H1 (cell line): ENCODE measurements around the gene PCDH11Y. TPM values are rescaled to one million over a fixed set of nuclear protein-coding genes. Genes with fewer than 3 reads are reported as not detected.
"Not testable (repeated sequence)": the region's sequence is repeated elsewhere in the genome, so short reads cannot be mapped to it uniquely, and the experiment has no call there.

Source experiments
- CTCF ChIA-PET: fragments of 300-600 bp; sonication (Branson Sonifier 250); formaldehyde crosslinking; loops from one replicate; lab custom pipeline; 2021; ENCODE audit not compliant: partially characterized antibody; lab: Charles Lee
- POLR2A ChIA-PET: fragments of 300-600 bp; sonication (Branson Sonifier 250); formaldehyde crosslinking; loops from one replicate; lab custom pipeline; 2021; ENCODE audit warnings: inconsistent platforms; ENCODE audit not compliant: partially characterized antibody; lab: Charles Lee
- DNase-seq, 2 experiments: peaks; one replicate each; pipeline versions ENCODE4 v3.0.0 to v3.0.0-alpha.2; 2010 to 2022; ENCODE audit warnings: low spot score in 2 of 2, low read depth in 1 of 2, mixed read lengths in 1 of 2
- FAIRE-seq: peaks from 2 replicates; lab custom pipeline; 2011; peaks lifted over from hg19 to GRCh38; lab: Jason Lieb, UNC
- H2AFZ ChIP-seq: 2 replicates; pipeline ENCODE4 v1.8.1; 2012; ENCODE audit warnings: low read length, inconsistent platforms
- H2AK5ac ChIP-seq: 2 replicates; pipeline ENCODE4 v1.6.1; 2013; ENCODE audit warnings: low read depth, low read length
- H2BK120ac ChIP-seq: replicated peaks from 2 replicates; pipeline ENCODE3; 2013; ENCODE audit warnings: low read depth, low read length, inconsistent platforms
- H2BK12ac ChIP-seq: 2 replicates; pipeline ENCODE4 v1.6.1; 2013; ENCODE audit warnings: low read depth, low read length
- H2BK15ac ChIP-seq: 2 replicates; pipeline ENCODE4 v1.6.1; 2013; ENCODE audit warnings: low read length
- H2BK20ac ChIP-seq: 2 replicates; pipeline ENCODE4 v1.6.1; 2013; ENCODE audit warnings: low read length
- H2BK5ac ChIP-seq: 2 replicates; pipeline ENCODE4 v1.6.1; 2013; ENCODE audit warnings: low read depth, low read length
- H3K14ac ChIP-seq: 2 replicates; pipeline ENCODE4 v1.6.1; 2013; ENCODE audit warnings: inconsistent platforms; ENCODE audit not compliant: insufficient read length
- H3K18ac ChIP-seq: 2 replicates; pipeline ENCODE4 v1.6.1; 2013; ENCODE audit warnings: low read length; ENCODE audit errors: extremely low read depth
- H3K23ac ChIP-seq: 2 replicates; pipeline ENCODE4 v1.6.1; 2013; ENCODE audit warnings: inconsistent platforms; ENCODE audit not compliant: insufficient read length
- H3K23me2 ChIP-seq: 2 replicates; pipeline ENCODE4 v1.6.1; 2013; ENCODE audit warnings: low read depth, low read length
- H3K27ac ChIP-seq: 2 replicates; pipeline ENCODE4 v1.6.1; 2011; ENCODE audit warnings: low read depth, low read length, inconsistent platforms
- H3K27me3 ChIP-seq, 4 experiments: replicated peaks in 1 of 4; 1 replicate in 1 of 4; 2 replicates in 3 of 4; pipeline versions ENCODE4 v1.6.1 to v1.8.1; 2011 to 2013; ENCODE audit warnings: low read length in 3 of 4, mild to moderate bottlenecking in 3 of 4, inconsistent platforms in 2 of 4, mixed read lengths in 2 of 4, moderate library complexity in 1 of 4; ENCODE audit not compliant: control insufficient read depth in 3 of 4, insufficient read depth in 3 of 4; ENCODE audit errors: extremely low read depth in 1 of 4
- H3K36me3 ChIP-seq, 4 experiments: 2 replicates each; pipeline versions ENCODE4 v1.6.1 to v1.8.1; 2011 to 2013; ENCODE audit warnings: mild to moderate bottlenecking in 4 of 4, low read length in 3 of 4, moderate library complexity in 2 of 4, control low read depth in 1 of 4, inconsistent platforms in 1 of 4; ENCODE audit not compliant: insufficient read depth in 4 of 4, control insufficient read depth in 2 of 4
- H3K4ac ChIP-seq: replicated peaks from 2 replicates; pipeline ENCODE3; 2013; ENCODE audit warnings: low read length, low read depth, mixed read lengths, inconsistent platforms; ENCODE audit not compliant: insufficient read length
- H3K4me1 ChIP-seq, 4 experiments: replicated peaks in 1 of 4; 1 replicate in 1 of 4; 2 replicates in 3 of 4; pipeline versions ENCODE4 v1.6.1 to v1.8.1; 2011 to 2013; ENCODE audit warnings: low read length in 3 of 4, inconsistent platforms in 2 of 4, mixed read lengths in 1 of 4; ENCODE audit not compliant: insufficient read depth in 4 of 4, control insufficient read depth in 3 of 4
- H3K4me2 ChIP-seq, 2 experiments: 2 replicates each; pipeline versions ENCODE4 v1.6.1 to v1.8.1; 2011 to 2013; ENCODE audit warnings: low read depth in 2 of 2, low read length in 2 of 2, control low read depth in 1 of 2, inconsistent platforms in 1 of 2, mild to moderate bottlenecking in 1 of 2; ENCODE audit not compliant: insufficient read depth in 1 of 2
- H3K4me3 ChIP-seq, 4 experiments: fragments of 200-600, 300-600 bp in 1 of 4; sonication (generic), shearing (Covaris generic), sonication (Bioruptor Twin) in 1 of 4; 2 replicates each; pipeline versions ENCODE4 v1.5.1 to v1.8.1; 2011 to 2016; ENCODE audit warnings: low read length in 4 of 4, low read depth in 3 of 4, control low read depth in 2 of 4, inconsistent platforms in 2 of 4, mild to moderate bottlenecking in 2 of 4, mixed read lengths in 1 of 4, moderate library complexity in 1 of 4; ENCODE audit not compliant: insufficient read depth in 2 of 4; ENCODE audit errors: extremely low read depth in 1 of 4
- H3K56ac ChIP-seq: replicated peaks from 2 replicates; pipeline ENCODE3; 2013; ENCODE audit warnings: low read depth, mild to moderate bottlenecking, mixed read lengths, low read length, inconsistent platforms; ENCODE audit not compliant: insufficient read length
- H3K79me1 ChIP-seq: 2 replicates; pipeline ENCODE4 v1.6.1; 2013; ENCODE audit warnings: low read depth, low read length, control low read depth
- H3K79me2 ChIP-seq, 2 experiments: 2 replicates each; pipeline versions ENCODE4 v1.6.1 to v1.8.1; 2012 to 2013; ENCODE audit warnings: low read length in 2 of 2, mild to moderate bottlenecking in 2 of 2, inconsistent platforms in 1 of 2; ENCODE audit not compliant: insufficient read depth in 2 of 2, control insufficient read depth in 1 of 2
- H3K9ac ChIP-seq, 4 experiments: replicated peaks in 1 of 4; 1 replicate in 1 of 4; 2 replicates in 3 of 4; pipeline versions ENCODE4 v1.6.1 to v1.8.1; 2011 to 2013; ENCODE audit warnings: low read depth in 3 of 4, low read length in 3 of 4, control low read depth in 2 of 4, mild to moderate bottlenecking in 2 of 4, moderate library complexity in 2 of 4, inconsistent platforms in 1 of 4; ENCODE audit errors: extremely low read depth in 1 of 4
- H3K9me3 ChIP-seq, 2 experiments: 2 replicates each; pipeline versions ENCODE4 v1.6.1 to v1.8.1; 2012 to 2013; ENCODE audit warnings: mild to moderate bottlenecking in 2 of 2, moderate library complexity in 2 of 2, control low read depth in 1 of 2, inconsistent platforms in 1 of 2, low read depth in 1 of 2, low read length in 1 of 2, mixed read lengths in 1 of 2; ENCODE audit not compliant: insufficient read depth in 2 of 2
- H4K20me1 ChIP-seq, 2 experiments: replicated peaks in 1 of 2; 2 replicates each; pipeline versions ENCODE3 to v1.8.1; 2011 to 2013; ENCODE audit warnings: inconsistent platforms in 2 of 2, low read length in 2 of 2, mild to moderate bottlenecking in 1 of 2; ENCODE audit not compliant: insufficient read depth in 2 of 2, control insufficient read depth in 1 of 2
- H4K5ac ChIP-seq: 2 replicates; pipeline ENCODE4 v1.6.1; 2013; ENCODE audit warnings: low read length, low read depth, mixed read lengths, inconsistent platforms; ENCODE audit not compliant: insufficient read length
- H4K8ac ChIP-seq: 2 replicates; pipeline ENCODE4 v1.8.0; 2013; ENCODE audit warnings: mild to moderate bottlenecking, moderate library complexity, low read length, inconsistent platforms; ENCODE audit not compliant: insufficient read depth; ENCODE audit errors: extremely low read depth
- H4K91ac ChIP-seq: replicated peaks from 2 replicates; pipeline ENCODE3; 2013; ENCODE audit warnings: low read length, mixed read lengths, inconsistent platforms; ENCODE audit not compliant: insufficient read length
- MAFK ChIP-seq: IDR thresholded peaks from 2 replicates; pipeline ENCODE4 v1.6.1; 2012; ENCODE audit warnings: low read depth, mild to moderate bottlenecking, improper control_type of control experiment, low read length
- WGBS, 2 experiments: shearing (Covaris generic) in 1 of 2; methylation state at CpG; one replicate each; pipeline versions ENCODE4 v1.1.6 to v1.1.7; 2013 to 2015; ENCODE audit warnings: low lambda C conversion rate in 2 of 2, mixed read lengths in 2 of 2, inconsistent platforms in 1 of 2, low coverage in 1 of 2, missing lambda C conversion rate in 1 of 2; ENCODE audit not compliant: insufficient replicate concordance in 2 of 2, insufficient coverage in 1 of 2, insufficient read length in 1 of 2; ENCODE audit errors: extremely low coverage in 1 of 2, missing lambda C conversion rate in 1 of 2; 5-methylcytosine and 5-hydroxymethylcytosine counted together
- polyA plus RNA-seq, 7 experiments: library from polyadenylated mRNA; depleted of rRNA in 3 of 7; stranded (reverse) in 5 of 7; unstranded in 2 of 7; fragments of >200 nt in 5 of 7; fragments of 200-250 nt in 2 of 7; gene quantifications; 1 replicate in 5 of 7; 2 replicates in 1 of 7; 4 replicates in 1 of 7; pipeline versions ENCODE4 v1.2.1 to v1.2.3, GENCODE V29; 2011 to 2013; ENCODE audit warnings: missing spikeins in 2 of 7, mixed read lengths in 2 of 7
- small RNA-seq: library from polyadenylated mRNA; stranded (forward); fragments of <200 nt; extraction: miRNeasy Mini kit (QIAGEN cat#:217004); gene quantifications from one replicate; pipeline ENCODE3, GENCODE V24; 2013; ENCODE audit not compliant: insufficient read depth
- total RNA-seq: library from RNA; stranded (reverse); fragmentation: NEBNext Ultra II Directional; extraction: Animal tissue kit (Norgen Biotek cat#: 25700); gene quantifications from 2 replicates; pipeline ENCODE4 v1.2.1, GENCODE V29; 2021

The PCDH11Y gene
- total and polyA plus RNA-seq, 2 of the 8 experiments (the other 6 are each of a cell fraction or from before 2014, with no cell fraction given), result 0.86 to 9.3 TPM

- H3K4ac ChIP-seq, H3K4me1 ChIP-seq, H4K8ac ChIP-seq, H2AK5ac ChIP-seq, H2AFZ ChIP-seq, POLR2A ChIA-PET, H3K9ac ChIP-seq, H3K79me1 ChIP-seq, H3K56ac ChIP-seq, H4K5ac ChIP-seq, H4K91ac ChIP-seq, H2BK20ac ChIP-seq, H3K18ac ChIP-seq, DNase-seq, H3K79me2 ChIP-seq, H3K23me2 ChIP-seq, H2BK15ac ChIP-seq, H2BK120ac ChIP-seq, H2BK12ac ChIP-seq, H3K23ac ChIP-seq, CTCF ChIA-PET, H3K4me2 ChIP-seq, H3K4me3 ChIP-seq, H3K14ac ChIP-seq, H2BK5ac ChIP-seq, H3K9me3 ChIP-seq, H3K36me3 ChIP-seq, H4K20me1 ChIP-seq, H3K27me3 ChIP-seq, H3K27ac ChIP-seq: not testable (repeated sequence)
- peak; percentile 32 for FAIRE-seq
- peak; percentile 81; the same call in 1 of the 2 replicates for TF ChIP-seq MAFK
- WGBS, 2 experiments, result no CpG with 5 or more reads among the region's 1 CpG
Measured at GRCh38 chrY:5776485-5776884, 776.4 kb downstream of the PCDH11Y start.

Small RNA genes within 50 kb of the gene (small RNA-seq; reads per million reads assigned to genes)
- gene RNU2-57P (not detected), gene SNX3P1Y (not detected)
